Fibroblast of the aortic adventitia (primary cell): ENCODE measurements around the gene KCNQ1. TPM values are rescaled to one million over a fixed set of nuclear protein-coding genes. Genes with fewer than 3 reads are reported as not detected.

ENCODE experiments used
- DNase-seq: peaks from one replicate; pipeline ENCODE4 v3.0.0-alpha.2; 2010; ENCODE audit warnings: low read depth
- H3K4me3 ChIP-seq: 2 replicates; pipeline ENCODE4 v1.5.1; 2011; ENCODE audit warnings: low read depth, mild to moderate bottlenecking, control low read depth, low read length, moderate library complexity
- small RNA-seq: library from RNA; depleted of rRNA; stranded (forward); fragments of <200 nt; gene quantifications from one replicate; pipeline ENCODE3, GENCODE V24; 2012
- total RNA-seq: library from RNA; depleted of rRNA; stranded (reverse); fragments of >200 nt; gene quantifications from 2 replicates; pipeline ENCODE4 v1.2.3, GENCODE V29; 2012; ENCODE audit warnings: low replicate concordance
- TF ChIP-seq, protein P1 (sequence below): IDR thresholded peaks from 2 replicates; pipeline ENCODE4 v1.5.1; 2011; ENCODE audit warnings: mild to moderate bottlenecking, low read length, control low read depth, inconsistent platforms; ENCODE audit not compliant: insufficient read depth

KCNQ1 gene
- total RNA-seq, 1 donor = not detected

DNA sequence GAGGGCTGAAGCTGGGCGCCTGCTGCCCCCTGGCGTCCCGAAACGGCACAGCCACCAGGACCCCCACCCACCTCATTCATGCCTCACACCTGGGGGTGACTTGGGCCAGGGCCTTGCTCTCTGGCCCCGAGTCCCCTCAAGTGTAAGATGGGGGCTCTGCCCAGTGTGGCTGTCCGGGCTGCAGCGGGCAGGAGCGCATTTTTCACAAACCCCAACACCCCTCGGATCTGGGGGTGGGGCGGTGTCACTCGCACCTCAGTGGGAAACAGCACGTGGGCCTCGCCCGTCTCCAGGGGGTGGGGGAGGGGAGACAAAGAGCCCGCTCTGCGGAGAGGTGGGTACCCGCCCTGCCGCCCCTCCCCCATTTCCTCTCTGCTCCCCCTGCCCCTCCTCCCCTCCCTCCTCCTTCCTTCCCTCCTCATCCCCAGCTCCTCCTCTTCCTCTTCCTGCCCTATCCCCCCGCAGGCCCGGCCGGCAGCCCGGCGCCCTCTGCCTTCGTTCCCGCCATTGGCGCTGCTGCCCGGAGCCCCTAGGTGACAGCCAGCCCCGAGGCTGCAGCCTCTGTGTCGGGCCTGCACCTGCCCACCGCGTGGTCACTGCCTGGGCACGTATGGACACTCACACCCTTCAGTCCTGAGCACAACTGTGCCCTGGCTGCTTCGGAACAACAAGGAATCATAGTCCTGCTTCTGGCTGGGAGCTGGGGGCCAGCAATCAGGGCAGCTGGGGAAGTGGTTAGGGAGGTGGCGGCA, 447.6 kb downstream of the KCNQ1 start:
- DNase-seq = peak; percentile 49
- H3K4me3 ChIP-seq = peak overlapping the region; percentile 68
- TF ChIP-seq, protein P1, sequence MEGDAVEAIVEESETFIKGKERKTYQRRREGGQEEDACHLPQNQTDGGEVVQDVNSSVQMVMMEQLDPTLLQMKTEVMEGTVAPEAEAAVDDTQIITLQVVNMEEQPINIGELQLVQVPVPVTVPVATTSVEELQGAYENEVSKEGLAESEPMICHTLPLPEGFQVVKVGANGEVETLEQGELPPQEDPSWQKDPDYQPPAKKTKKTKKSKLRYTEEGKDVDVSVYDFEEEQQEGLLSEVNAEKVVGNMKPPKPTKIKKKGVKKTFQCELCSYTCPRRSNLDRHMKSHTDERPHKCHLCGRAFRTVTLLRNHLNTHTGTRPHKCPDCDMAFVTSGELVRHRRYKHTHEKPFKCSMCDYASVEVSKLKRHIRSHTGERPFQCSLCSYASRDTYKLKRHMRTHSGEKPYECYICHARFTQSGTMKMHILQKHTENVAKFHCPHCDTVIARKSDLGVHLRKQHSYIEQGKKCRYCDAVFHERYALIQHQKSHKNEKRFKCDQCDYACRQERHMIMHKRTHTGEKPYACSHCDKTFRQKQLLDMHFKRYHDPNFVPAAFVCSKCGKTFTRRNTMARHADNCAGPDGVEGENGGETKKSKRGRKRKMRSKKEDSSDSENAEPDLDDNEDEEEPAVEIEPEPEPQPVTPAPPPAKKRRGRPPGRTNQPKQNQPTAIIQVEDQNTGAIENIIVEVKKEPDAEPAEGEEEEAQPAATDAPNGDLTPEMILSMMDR = peak; percentile 96

DNA sequence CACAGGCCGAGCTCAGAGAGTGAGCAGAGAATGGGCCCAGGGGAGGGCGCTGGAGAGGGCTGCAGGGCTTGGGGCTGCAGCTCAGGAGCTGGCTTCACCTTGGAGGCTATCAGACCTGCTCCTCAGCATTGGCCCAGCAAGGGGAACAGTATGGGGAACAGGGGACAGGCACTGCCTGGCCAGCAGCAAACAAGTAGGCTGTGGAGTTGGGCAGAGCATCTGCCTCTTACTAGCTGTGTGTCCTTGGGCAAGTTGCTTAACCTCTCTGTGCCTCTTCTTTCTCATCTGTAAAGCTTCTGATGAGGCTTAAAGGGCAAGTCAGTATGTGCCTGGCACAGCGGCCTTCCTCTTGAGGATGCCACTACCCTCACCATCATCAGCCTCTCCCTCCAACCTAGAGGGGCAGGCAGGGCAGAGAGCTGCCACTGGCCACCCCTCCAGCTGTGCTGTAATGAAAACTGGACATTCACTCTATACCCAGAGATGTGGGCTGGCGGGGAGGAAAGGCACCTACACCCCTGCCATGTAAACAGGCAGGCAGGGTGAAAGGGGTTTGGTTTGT, 448.2 kb downstream of the KCNQ1 start:
- TF ChIP-seq, protein P1 = no peak
- no peak for DNase-seq
- H3K4me3 ChIP-seq = peak overlapping the region; percentile 68

DNA sequence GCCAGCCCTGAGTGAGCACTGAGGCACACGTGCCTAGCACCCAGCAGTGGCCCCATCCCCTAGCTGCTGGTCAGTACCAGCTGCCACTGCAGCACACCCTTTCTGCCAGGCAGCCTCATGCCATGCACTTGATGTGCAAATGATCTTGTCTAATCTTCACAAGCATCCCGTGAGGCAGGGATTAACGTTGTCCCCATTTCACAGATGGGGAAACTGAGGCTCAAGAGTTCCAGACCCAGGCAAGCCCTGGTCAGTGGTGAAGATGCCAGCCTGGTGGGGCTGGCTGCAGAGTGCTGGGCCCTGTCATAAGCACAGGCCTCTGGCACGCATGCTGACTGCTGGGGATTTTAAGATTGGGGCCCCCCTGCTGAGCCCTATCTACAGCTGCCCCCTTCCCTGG, 449.1 kb downstream of the KCNQ1 start:
- no peak for DNase-seq
- H3K4me3 ChIP-seq = no peak overlapping the region
- TF ChIP-seq, protein P1 = no peak

DNA sequence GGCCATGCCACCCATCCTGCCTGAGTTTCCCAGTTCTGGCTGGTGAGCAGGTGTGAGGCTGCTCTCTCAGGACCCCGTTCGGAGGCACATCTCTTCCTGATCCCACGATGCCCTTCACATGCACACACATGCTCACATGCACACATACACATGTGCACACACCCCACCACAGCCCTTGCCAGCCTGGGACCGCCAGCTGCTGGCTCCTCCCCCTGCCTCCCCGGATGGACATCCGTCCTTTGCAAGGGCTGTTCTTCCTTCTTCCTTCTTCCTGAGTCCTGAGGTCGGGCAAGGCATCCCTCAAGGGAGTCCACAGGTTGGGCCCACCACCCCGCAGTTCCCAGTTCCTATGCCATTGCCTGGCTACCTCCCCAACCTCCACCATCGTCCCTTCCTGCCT, 451.2 kb downstream of the KCNQ1 start:
- TF ChIP-seq, protein P1 = no peak
- DNase-seq = no peak
- no peak overlapping the region for H3K4me3 ChIP-seq

DNA sequence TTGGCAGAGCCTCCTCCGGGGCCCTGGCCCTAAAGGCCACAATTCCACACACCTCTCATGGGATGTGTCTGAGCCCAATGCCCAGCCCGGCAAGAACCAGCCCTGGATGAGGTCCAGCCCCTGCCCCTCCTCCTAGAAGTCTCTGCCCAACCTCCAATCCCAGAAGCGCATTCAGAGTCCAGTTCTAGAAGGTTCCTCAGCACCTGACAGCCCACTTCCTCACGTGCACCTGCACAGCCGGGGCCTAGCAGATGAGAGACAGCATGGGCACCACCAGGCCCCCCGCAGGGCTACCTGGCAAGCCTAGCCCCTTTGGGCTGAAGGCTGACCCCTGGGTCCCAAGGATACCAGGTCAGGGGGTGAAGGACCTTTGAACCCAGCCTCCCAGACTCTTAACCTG, 452.2 kb downstream of the KCNQ1 start:
- DNase-seq = no peak
- TF ChIP-seq, protein P1 = no peak
- no peak overlapping the region for H3K4me3 ChIP-seq

DNA sequence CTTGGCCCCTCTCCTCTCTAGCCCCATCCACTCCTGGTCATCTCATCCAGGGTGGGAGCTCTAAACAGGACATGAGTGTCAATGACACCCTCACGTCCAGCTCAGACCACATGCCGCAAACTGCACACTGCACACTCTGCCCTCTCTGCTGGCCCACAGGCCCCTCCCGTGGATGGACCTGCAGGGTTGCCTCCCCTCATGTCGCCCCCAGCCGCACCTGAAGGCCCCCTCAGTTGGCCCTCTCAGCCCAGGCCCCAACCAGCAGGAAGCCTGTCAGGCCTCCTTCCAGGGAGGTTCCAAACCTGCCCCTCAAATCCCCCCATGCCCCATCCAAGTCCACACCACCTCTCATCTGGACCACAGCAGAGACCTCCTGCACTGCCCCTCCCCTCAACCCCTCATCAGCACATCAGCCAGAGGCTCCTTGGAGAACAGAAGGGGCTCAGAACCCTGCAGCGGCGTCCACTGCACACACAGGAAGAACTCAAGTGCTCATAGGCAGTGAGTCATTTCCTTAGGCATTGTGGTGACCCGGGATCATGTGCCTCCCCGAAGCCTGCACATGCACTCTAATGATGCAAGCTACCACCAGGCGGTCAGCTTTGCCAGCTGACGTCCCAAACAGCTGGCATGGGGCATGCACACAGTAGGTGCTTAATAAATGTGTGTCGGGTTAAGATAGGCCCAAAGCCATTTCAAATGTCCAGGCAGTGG, 453.7 kb downstream of the KCNQ1 start:
- DNase-seq = peak; percentile 90
- TF ChIP-seq, protein P1 = no peak
- H3K4me3 ChIP-seq = peak overlapping the region; percentile 22

Small RNA genes within 50 kb of the gene (small RNA-seq; reads per million reads assigned to genes)
- gene AC013791.1 (not detected), gene COX6CP18 (not detected), gene RF01947 (not detected), gene RF01948 (not detected), gene RF01950 (not detected)

Other genes with a start within 250 kb of the KCNQ1 start
- gene ASCL2, start 174.4 kb upstream of the KCNQ1 start, total RNA-seq = not detected in 2 replicates
- gene C11orf21, start 143.1 kb upstream of the KCNQ1 start, total RNA-seq = not detected in 2 replicates
- under 0.01 and 0.33 TPM in 2 replicates for gene TSPAN32, start 143.0 kb upstream of the KCNQ1 start, total RNA-seq
- gene CD81, start 67.7 kb upstream of the KCNQ1 start, total RNA-seq = 282 and 327 TPM in 2 replicates
- gene TSSC4, start 44.3 kb upstream of the KCNQ1 start, total RNA-seq = 19.6 and 31.5 TPM in 2 replicates
- not detected in 2 replicates for gene TRPM5, start 494 bp upstream of the KCNQ1 start, total RNA-seq